Prostate gland (tissue), 2 donors: ENCODE results near the gene DUSP22. TPM values are rescaled to one million over a fixed set of nuclear protein-coding genes. Genes with fewer than 3 reads are reported as not detected.

Experiments
- DNase-seq: peaks from one replicate; pipeline ENCODE4 v3.0.0-alpha.2; 2019; ENCODE audit warnings: low spot score
- H3K27ac ChIP-seq, 2 donors: fragments of 200-600 bp; sonication (generic); 2 replicates each; pipeline ENCODE4 v1.5.1; 2017 to 2019
- H3K27me3 ChIP-seq: fragments of 200-600 bp; sonication (generic); replicated peaks from 2 replicates; pipeline ENCODE4 v1.5.1; 2019; ENCODE audit not compliant: insufficient read depth
- H3K36me3 ChIP-seq, 2 donors: fragments of 200-600 bp; sonication (generic); 1 replicate in 1 of 2; 2 replicates in 1 of 2; pipeline versions ENCODE4 v1.5.1 to v1.8.1; 2017 to 2019
- H3K4me1 ChIP-seq: fragments of 200-600 bp; sonication (generic); replicated peaks from 2 replicates; pipeline ENCODE4 v1.5.1; 2019
- H3K4me3 ChIP-seq, 2 donors: fragments of 200-600 bp; sonication (generic); 2 replicates each; pipeline ENCODE4 v1.5.1; 2017 to 2019
- H3K9me3 ChIP-seq: fragments of 200-600 bp; sonication (generic); 2 replicates; pipeline ENCODE4 v1.5.1; 2017
- CTCF ChIP-seq, 4 experiments: fragments of 200-600 bp in 2 of 4; fragments of 450-650 bp in 2 of 4; sonication (generic) in 2 of 4; IDR thresholded peaks; 1 replicate in 3 of 4; 2 replicates in 1 of 4; pipeline ENCODE4 v1.5.1; 2016 to 2019; ENCODE audit warnings: antibody characterized with exemption in 4 of 4, mild to moderate bottlenecking in 2 of 4, moderate library complexity in 2 of 4
- POLR2A ChIP-seq: fragments of 450-650 bp; IDR thresholded peaks from one replicate; pipeline ENCODE4 v1.6.1; 2016; ENCODE audit warnings: antibody characterized with exemption, mild to moderate bottlenecking
- POLR2AphosphoS5 ChIP-seq: sonication (generic); formaldehyde crosslinking; IDR thresholded peaks from one replicate; pipeline ENCODE4 v1.6.1; 2017; ENCODE audit warnings: antibody characterized with exemption
- WGBS: methylation state at CpG from one replicate; pipeline ENCODE4 v1.1.5; 2018; 5-methylcytosine and 5-hydroxymethylcytosine counted together
- intact Hi-C: fragments of 100-400 bp; cut with DNase I; formaldehyde crosslinking; loops from one replicate; pipeline ENCODE4 v1.14.2; 2022
- total RNA-seq, 2 donors: library from RNA; depleted of rRNA; stranded (reverse); fragments of >200 nt; gene quantifications; one replicate each; pipeline ENCODE4 v1.1.0, GENCODE V29; 2016

The DUSP22 gene
- total RNA-seq, 2 donors from 2014 or later: 29.8 to 95.8 TPM

- no peak for DNase-seq
- intact Hi-C loops: no loop called here
- 89% methylated on average over 10 of the region's 10 CpGs for WGBS
- TF ChIP-seq POLR2A (no peak), POLR2AphosphoS5 (no peak)
- no peak overlapping the region for H3K4me3 ChIP-seq
- H3K36me3 ChIP-seq: no peaks in the 10 kb centered on the region
- H3K9me3 ChIP-seq: no peaks in the 10 kb centered on the region
- H3K27me3 ChIP-seq: no peaks in the 10 kb centered on the region
- no peak overlapping the region for H3K27ac ChIP-seq
- no peaks in the 10 kb centered on the region for H3K4me1 ChIP-seq
These were observed 8.4 kb downstream of the DUSP22 start for GRCh38 chr6:300494-301198.

GRCh38 chr6:301526-301925 is 9.2 kb downstream of the DUSP22 start:
- Histone ChIP-seq H3K4me1 (no peaks in the 10 kb centered on the region), H3K36me3 (no peaks in the 10 kb centered on the region), H3K9me3 (no peaks in the 10 kb centered on the region), H3K27ac (no peak overlapping the region), H3K27me3 (no peaks in the 10 kb centered on the region), H3K4me3 (no peak overlapping the region)
- 87% methylated on average over 8 of the region's 8 CpGs for WGBS
- TF ChIP-seq POLR2A (no peak), CTCF (IDR thresholded peaks at IDR 0.05) (no peak), POLR2AphosphoS5 (no peak)
- intact Hi-C loops: no loop called here
- DNase-seq: no peak

- Histone ChIP-seq H3K27me3 (no peaks in the 10 kb centered on the region), H3K36me3 (no peaks in the 10 kb centered on the region), H3K4me1 (no peaks in the 10 kb centered on the region), H3K27ac (no peak overlapping the region), H3K4me3 (no peak overlapping the region), H3K9me3 (no peaks in the 10 kb centered on the region)
- DNase-seq: no peak
- TF ChIP-seq POLR2AphosphoS5: no peak
- TF ChIP-seq CTCF (IDR thresholded peaks at IDR 0.05): no peak
- no peak for TF ChIP-seq POLR2A
- intact Hi-C loops: no loop called here
- WGBS: 89% methylated on average over 20 of the region's 20 CpGs
These were observed 9.8 kb downstream of the DUSP22 start for GRCh38 chr6:301929-302705.

GRCh38 chr6:302760-303159 is 10.5 kb downstream of the DUSP22 start:
- WGBS: 93% methylated on average over 9 of the region's 9 CpGs
- no peaks in the 10 kb centered on the region for H3K27me3 ChIP-seq
- no peak overlapping the region for H3K4me3 ChIP-seq
- H3K36me3 ChIP-seq: no peaks in the 10 kb centered on the region
- no peaks in the 10 kb centered on the region for H3K9me3 ChIP-seq
- DNase-seq: no peak
- intact Hi-C loops: no loop called here
- no peak overlapping the region for H3K27ac ChIP-seq
- H3K4me1 ChIP-seq: no peaks in the 10 kb centered on the region
- TF ChIP-seq POLR2A (no peak), CTCF (IDR thresholded peaks at IDR 0.05) (no peak), POLR2AphosphoS5 (no peak)

GRCh38 chr6:303263-303662 is 11.0 kb downstream of the DUSP22 start:
- no peaks in the 10 kb centered on the region for H3K27me3 ChIP-seq
- H3K9me3 ChIP-seq: no peaks in the 10 kb centered on the region
- no peaks in the 10 kb centered on the region for H3K4me1 ChIP-seq
- intact Hi-C loops: no loop called here
- no peak for DNase-seq
- TF ChIP-seq POLR2AphosphoS5 (no peak), POLR2A (no peak)
- 89% methylated on average over 9 of the region's 9 CpGs for WGBS
- H3K36me3 ChIP-seq: no peaks in the 10 kb centered on the region
- no peak overlapping the region for H3K4me3 ChIP-seq
- no peak overlapping the region for H3K27ac ChIP-seq
